Kidney tubule cell (primary cell): ENCODE measurements around the gene HDAC3.

Source experiments
- DNase-seq: peaks from one replicate; pipeline ENCODE4 v3.0.0-alpha.2; 2018; ENCODE audit warnings: low spot score

The HDAC3 gene

GRCh38 chr5:141657937-141658545, 21.4 kb upstream of the HDAC3 start:
- DNase-seq: peak; percentile 96

DNA sequence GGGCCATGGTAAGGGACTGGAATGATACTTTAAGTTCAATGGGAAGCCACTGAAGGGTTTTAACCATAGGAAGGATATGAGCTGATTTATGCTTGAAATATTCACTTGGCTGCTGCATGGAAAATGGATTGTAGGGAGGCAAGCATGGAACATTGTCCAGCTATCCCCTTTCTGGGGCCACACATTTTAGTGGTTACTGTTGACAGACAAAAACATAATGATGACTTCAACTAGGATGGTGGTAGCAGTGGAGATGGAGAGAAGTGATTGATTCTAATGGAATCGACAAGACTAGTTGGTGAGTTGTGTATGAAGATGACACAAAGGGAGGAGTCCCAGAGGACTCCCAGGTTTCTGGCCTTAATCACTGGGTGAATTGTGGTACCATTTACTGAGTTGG, 20.8 kb upstream of the HDAC3 start:
- DNase-seq: no peak

GRCh38 chr5:141656396-141656795, 19.7 kb upstream of the HDAC3 start:
- DNase-seq: no peak

GRCh38 chr5:141655020-141655419, 18.4 kb upstream of the HDAC3 start:
- DNase-seq: no peak

- DNase-seq: peak; percentile 93
Observed at GRCh38 chr5:141654298-141654697, 17.6 kb upstream of the HDAC3 start.

DNA sequence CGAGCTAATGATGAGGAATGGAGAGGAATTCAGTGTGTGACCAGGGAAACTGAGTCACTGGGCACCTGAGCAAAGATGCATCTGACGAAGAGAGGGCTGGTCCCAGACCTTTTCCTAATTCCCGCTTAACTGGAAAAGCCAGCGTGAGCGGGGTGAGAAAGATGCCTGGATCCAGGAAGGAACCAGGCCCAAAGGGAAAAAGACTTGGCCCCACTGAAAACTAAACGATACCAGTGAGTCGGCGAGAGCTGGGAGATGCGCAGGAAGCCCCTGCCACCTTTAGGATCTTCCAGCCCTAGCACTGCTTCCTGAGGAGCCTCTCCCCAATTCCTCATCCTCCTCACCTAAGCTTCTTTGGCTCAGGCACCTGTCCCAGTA, 15.1 kb upstream of the HDAC3 start:
- DNase-seq: no peak

GRCh38 chr5:141650851-141651727, 14.4 kb upstream of the HDAC3 start, which contains the start of gene FCHSD1:
Gene FCHSD1, minus strand, starts transcription at chr5:141651418. Its CDS starts 50 bp downstream, at chr5:141651368.
- DNase-seq: peak; percentile 82

DNA sequence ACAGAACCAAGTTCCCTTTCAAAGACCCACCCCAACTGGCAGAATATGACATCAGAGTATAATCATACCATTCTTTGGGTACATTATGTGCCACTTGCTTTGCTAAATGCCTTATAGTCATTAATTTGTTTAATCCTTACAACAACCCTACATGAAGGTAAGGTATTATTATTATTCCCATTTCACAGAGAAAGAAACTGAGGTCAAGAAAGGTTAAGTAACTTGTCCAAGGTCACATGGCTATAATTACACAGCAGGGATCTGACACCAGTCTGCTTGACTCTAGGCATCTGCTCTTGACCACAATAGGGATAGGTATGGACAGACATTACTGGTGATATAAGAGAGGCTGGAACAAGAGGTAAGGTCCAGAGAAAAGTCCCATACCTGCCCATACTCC, 13.3 kb upstream of the HDAC3 start:
- DNase-seq: no peak

- no peak for DNase-seq
Observed at GRCh38 chr5:141649056-141649688, 12.5 kb upstream of the HDAC3 start.

DNA sequence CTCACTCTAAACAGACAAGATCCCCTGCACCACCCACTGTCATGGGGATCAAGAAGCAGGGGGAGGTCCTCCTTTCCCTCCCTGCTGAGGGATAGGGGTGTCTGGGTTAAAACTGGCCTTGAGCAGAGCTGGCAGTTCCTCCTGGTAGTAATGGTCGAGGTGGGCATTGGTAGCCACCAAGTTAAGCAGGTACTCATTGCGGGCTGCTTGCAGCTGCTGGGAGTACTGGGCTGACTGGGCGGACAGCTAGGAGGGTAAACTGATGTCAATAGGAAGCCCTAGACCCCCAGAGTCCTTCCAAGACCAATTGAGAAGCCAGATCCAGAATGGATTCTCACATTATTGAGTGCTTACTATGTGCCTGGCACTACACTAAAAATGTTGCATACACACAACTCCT, 11.2 kb upstream of the HDAC3 start:
- no peak for DNase-seq

DNA sequence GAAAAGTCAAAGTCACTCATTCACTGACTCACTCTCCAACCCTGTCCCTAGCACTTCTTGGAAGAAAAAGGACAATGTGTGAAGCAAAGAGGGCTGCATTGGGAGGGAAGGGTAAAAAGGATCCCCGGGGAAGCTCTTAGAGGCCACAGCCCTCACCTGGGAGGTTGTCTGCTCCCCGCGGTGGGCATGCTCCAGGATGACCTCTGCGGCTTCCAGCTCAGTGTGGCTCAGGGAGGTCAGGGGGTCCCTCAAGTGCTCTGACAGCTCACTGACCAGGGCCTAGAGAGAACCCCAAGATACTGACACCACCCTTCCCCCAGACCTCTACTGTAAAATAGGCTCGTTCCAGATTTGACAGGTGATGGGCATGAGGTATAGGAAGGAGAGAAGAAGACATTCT, 10.6 kb upstream of the HDAC3 start:
- DNase-seq: no peak

DNA sequence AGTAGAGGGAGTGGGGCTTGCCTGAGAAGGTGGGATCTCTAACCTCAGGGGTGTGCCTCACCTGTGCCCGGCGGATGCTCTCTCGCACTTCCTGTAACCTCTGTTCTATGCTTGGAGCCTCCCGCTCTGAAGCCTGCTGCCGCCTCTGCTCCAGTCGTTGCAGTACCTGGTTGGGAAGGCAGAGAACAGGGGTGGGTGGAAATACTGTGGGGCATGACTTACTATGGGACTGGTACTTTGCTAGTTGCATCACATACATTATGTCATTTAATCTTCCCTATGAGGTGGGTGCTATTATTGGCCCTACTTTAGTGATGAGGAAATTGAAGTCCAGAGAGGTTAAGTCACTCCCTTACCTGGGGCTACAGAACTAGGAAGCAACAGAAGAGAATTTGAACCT, 9.4 kb upstream of the HDAC3 start:
- DNase-seq: peak; percentile 33

DNA sequence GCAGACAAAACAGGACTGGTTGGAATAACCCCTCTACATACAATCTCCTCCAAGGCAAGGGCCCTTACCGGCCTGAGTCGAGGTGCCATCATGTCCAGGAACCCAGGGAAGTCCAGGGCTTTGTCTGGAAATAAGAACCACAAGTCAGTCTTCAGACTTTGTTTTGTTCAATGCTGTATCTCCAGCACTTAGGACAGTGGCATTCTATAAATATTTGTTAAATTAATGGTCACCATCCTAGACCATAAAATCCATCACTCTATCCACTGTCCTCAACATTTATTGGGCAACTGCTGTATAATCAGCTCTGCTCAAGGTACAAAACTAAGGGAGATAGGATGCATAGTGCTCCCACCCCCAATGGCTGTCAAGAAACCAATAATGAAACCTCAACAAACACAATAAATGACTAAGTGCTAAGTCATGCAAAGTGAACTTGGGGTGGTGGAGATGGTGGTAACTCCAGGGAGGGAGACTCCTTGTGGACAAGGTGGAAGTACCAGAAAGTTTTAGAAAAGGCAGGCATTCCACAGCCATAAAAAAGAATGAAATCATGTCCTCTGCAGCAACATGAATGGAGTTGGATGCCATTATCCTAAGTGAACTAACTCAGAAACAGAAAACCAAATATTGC, 5.1 kb upstream of the HDAC3 start:
- peak; percentile 91 for DNase-seq

DNA sequence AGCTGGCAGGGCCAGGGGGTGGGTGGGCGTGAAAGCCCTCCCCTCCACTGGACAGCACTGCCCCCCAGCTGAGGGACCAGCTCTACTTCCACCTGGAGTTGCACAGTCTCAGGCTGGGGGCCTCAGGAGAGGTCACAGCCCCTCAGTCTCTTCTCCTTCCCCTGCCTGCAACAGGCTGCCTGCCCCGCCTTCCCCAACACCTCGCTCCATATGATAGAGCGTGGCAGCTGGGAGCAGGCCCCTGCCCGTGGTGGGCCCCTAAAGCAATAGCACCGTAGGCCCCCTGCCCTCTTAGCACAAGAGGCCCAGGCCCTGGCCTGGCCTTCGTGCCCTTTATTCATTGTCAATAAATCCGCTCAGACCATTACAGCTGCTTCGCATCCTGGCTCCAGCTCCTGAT, 4.0 kb upstream of the HDAC3 start:
- no peak for DNase-seq

DNA sequence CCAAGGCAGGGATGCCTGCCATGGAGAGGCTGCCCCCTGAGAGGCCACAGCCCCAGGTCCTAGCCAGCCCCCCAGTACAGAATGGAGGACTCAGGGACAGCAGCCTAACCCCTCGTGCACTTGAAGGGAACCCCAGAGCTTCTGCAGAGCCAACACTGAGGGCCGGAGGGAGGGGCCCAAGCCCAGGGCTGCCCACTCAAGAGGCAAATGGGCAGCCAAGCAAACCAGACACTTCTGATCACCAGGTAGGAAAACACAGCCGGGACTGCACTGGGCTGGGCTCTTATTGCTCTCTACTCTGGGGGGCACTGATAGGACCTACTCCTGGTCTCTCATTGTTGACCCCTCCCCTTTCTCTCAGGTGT, 3.4 kb upstream of the HDAC3 start:
- no peak for DNase-seq

- DNase-seq: no peak
Observed at GRCh38 chr5:141639357-141640050, 2.9 kb upstream of the HDAC3 start.

DNA sequence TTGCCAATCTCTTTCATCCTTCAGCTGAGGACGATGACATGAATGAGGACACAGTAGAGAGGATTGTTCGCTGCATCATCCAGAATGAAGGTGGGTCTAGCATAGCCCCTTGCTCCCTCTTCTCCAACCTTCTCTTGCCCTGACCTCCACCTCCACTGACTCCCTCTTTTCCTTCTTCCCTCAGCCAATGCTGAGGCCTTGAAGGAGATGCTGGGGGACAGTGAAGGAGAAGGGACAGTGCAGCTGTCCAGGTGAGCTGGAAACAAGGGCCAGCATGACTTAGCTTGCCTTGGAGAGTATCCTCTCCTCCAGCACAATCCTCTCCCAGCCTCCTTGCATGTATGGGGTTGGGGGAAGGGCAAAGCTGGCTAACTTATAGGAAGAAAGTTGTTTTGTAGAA, 2.1 kb upstream of the HDAC3 start:
- no peak for DNase-seq

DNA sequence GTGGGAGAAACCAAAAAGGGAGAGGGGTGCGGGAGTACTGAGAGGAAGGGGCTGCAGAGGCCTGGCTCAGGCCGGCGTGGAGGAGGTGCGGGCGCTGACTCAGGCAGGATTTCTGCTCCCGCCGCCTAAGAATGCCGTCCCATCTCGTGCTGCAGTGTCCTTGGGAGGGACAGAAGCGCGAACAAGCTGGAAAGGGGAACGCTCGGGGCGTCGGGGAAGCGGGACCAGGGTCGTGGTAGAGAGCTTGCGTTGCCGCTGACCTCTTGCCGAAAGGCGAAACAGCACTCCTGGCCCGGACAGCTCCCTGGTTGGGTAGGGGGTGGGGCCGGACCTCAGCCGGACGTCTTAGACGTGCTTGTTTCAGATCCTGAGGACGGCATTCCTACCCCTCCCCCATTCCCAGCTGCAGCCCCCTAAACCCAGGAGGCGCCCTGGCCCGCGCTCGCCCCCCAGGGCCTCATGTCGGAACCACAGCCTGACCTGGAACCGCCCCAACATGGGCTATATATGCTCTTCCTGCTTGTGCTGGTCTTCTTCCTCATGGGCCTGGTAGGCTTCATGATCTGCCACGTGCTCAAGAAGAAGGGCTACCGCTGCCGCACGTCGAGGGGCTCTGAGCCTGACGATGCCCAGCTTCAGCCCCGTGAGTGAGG, 1.2 kb upstream of the HDAC3 start:
- peak; percentile 43 for DNase-seq

DNA sequence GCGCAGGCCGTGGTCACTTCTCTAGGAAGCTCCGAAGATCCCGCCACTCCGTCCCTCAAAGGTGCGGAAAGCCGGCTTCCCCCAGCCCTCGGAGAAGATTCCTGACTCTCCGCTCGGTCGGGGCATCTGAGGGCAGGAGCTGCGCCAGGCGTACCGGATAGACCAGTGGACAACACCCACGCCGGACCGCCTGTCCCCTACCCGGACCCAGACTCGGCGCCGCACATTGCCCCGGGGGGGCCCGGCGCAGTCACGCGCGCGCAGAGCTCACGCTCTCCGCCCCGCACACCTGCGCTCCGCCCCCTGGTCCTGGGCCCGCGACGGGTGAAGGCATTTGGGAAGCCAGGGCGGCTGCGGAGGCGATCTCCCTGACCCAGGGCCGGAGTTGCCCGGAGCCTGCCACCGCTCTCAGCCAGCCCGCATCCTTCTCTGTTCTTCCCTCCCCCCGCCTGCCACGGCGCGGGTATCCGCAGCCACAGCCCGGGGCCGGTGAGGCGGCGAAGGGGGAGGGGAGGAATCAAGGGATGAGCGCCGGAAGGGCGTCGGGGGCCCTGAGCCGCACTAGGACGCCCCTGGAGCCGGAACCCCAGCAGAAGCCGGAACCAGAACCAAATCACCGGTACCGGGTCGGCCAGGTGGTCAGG, 596 bp upstream of the HDAC3 start:
- DNase-seq: no peak

- DNase-seq: no peak
Observed at GRCh38 chr5:141636106-141636412, 590 bp downstream of the HDAC3 start.

- DNase-seq: no peak
Observed at GRCh38 chr5:141635646-141636045, 1.0 kb downstream of the HDAC3 start.
